Kasumi-1 (cell line): Measurements from ENCODE around the gene GCLC.
"Not testable (repeated sequence)": the region's sequence is repeated elsewhere in the genome, so short reads cannot be mapped to it uniquely, and the experiment has no call there.

Experiments
- DNase-seq, 2 experiments: peaks; one replicate each; lab custom pipeline; 2025; lab: John Stamatoyannopoulos, UW

The GCLC gene

GRCh38 chr6:53556986-53557715 lies 12.2 kb upstream of the GCLC start:
- no peak for DNase-seq

GRCh38 chr6:53553600-53553999 lies 8.7 kb upstream of the GCLC start:
- DNase-seq: not testable (repeated sequence)

GRCh38 chr6:53551681-53552080 lies 6.8 kb upstream of the GCLC start:
- not testable (repeated sequence) for DNase-seq

- peak; percentile 94 to 96 for DNase-seq
These were observed 3.1 kb upstream of the GCLC start for GRCh38 chr6:53547811-53548496.

- DNase-seq: peak in 1 of 2 experiments; percentile 61
These were observed 2.4 kb upstream of the GCLC start for GRCh38 chr6:53547166-53547810.

- no peak for DNase-seq
These were observed 1.4 kb upstream of the GCLC start for GRCh38 chr6:53546281-53546680.

GRCh38 chr6:53544217-53544469 lies 758 bp downstream of the GCLC start:
- peak in 1 of 2 experiments; percentile 36 for DNase-seq

GRCh38 chr6:53543359-53544216 lies 1.3 kb downstream of the GCLC start:
- peak in 1 of 2 experiments; percentile 14 for DNase-seq

GRCh38 chr6:53541900-53542299 lies 3.0 kb downstream of the GCLC start:
- no peak for DNase-seq

- no peak for DNase-seq
These were observed 4.7 kb downstream of the GCLC start for GRCh38 chr6:53540129-53540692.

- DNase-seq: no peak
These were observed 5.3 kb downstream of the GCLC start for GRCh38 chr6:53539561-53539960.

- no peak for DNase-seq
These were observed 8.3 kb downstream of the GCLC start for GRCh38 chr6:53536561-53536960.

GRCh38 chr6:53532942-53533341 lies 12.0 kb downstream of the GCLC start:
- DNase-seq: no peak

- no peak for DNase-seq
These were observed 12.7 kb downstream of the GCLC start for GRCh38 chr6:53532061-53532797.

GRCh38 chr6:53530780-53531386 lies 14.0 kb downstream of the GCLC start:
- DNase-seq: no peak

- no peak for DNase-seq
These were observed 14.6 kb downstream of the GCLC start for GRCh38 chr6:53530346-53530745.

- no peak for DNase-seq
These were observed 15.4 kb downstream of the GCLC start for GRCh38 chr6:53529324-53530036.

- no peak for DNase-seq
These were observed 16.8 kb downstream of the GCLC start for GRCh38 chr6:53528107-53528506.

- no peak for DNase-seq
These were observed 17.6 kb downstream of the GCLC start for GRCh38 chr6:53527249-53527765.

GRCh38 chr6:53526000-53526399 lies 18.9 kb downstream of the GCLC start:
- no peak for DNase-seq
